Measurements from ENCODE around the gene PKDCC. TPM values are rescaled to one million over a fixed set of nuclear protein-coding genes. Genes with fewer than 3 reads are reported as not detected.
"Not testable (repeated sequence)": the region's sequence is repeated elsewhere in the genome, so short reads cannot be mapped to it uniquely, and the experiment has no call there.

PKDCC gene
- total and polyA plus RNA-seq, 4 donors, result 73.6 to 131 (median 103) TPM

GRCh38 chr2:42082016-42082415, 34.2 kb downstream of the PKDCC start:
- 94 to 98% methylated on average over 2 of the region's 2 CpGs for WGBS, 2 donors
- H3K4me3 ChIP-seq, result no peak overlapping the region
- H3K27ac ChIP-seq (ENCODE audit: low read depth in 1 of 2, low read length in 1 of 2), result no peak overlapping the region
- no peak overlapping the region for H3K9ac ChIP-seq (ENCODE audit: insufficient read depth in 1 of 2, low read length in 2 of 2)
- ATAC-seq (ENCODE audit: insufficient read depth, low FRiP score) (no peak), DNase-seq (no peak)
- H3K36me3 ChIP-seq (ENCODE audit: control insufficient read depth in 4 of 4, insufficient read depth in 4 of 4, low read length in 4 of 4), result no peaks in the 10 kb centered on the region
- no peaks in the 10 kb centered on the region for H3K9me3 ChIP-seq (ENCODE audit: control insufficient read depth in 4 of 4, insufficient read depth in 3 of 4, low read length in 3 of 4)
- TF ChIP-seq CTCF (IDR thresholded peaks at IDR 0.05; ENCODE audit: control extremely low read depth, extremely low read depth), result no peak
- H3K27me3 ChIP-seq (ENCODE audit: control insufficient read depth in 3 of 3, insufficient read depth in 3 of 3, low read length in 2 of 3), result no peaks in the 10 kb centered on the region
- H3K4me1 ChIP-seq (ENCODE audit: control insufficient read depth in 5 of 5, insufficient read depth in 5 of 5, low read length in 5 of 5), result peaks cover 0 to 12% (median 4%) of the 10 kb centered on the region in 5 donors

DNA sequence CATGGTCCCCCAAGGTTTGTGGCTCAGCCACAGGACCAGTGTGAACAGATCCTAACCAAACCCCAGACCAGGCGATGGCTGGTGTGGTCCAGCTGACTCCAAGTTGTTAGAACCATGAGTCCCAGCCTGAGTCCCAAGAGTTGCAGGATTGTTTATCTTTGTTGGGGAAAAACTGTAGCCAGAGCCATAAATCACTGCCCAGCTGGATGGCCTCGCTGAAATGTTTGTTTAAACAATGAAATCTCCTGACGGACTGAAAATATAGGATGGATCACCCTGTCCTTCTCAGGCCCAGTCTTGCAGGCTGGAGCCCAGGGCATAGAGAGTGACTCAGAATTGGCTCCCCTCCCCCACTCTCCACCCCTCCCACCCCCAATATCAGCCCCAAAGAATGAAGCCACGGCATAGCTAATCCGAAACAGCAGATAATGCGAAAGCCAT, 36.4 kb downstream of the PKDCC start:
- WGBS, 2 donors, result 56 to 69% methylated on average over 6 of the region's 6 CpGs

GRCh38 chr2:42085070-42085469, 37.2 kb downstream of the PKDCC start:
- H3K27me3 ChIP-seq (ENCODE audit: control insufficient read depth in 3 of 3, insufficient read depth in 3 of 3, low read length in 2 of 3); ATAC-seq (ENCODE audit: insufficient read depth, low FRiP score); H3K27ac ChIP-seq (ENCODE audit: low read depth in 1 of 2, low read length in 1 of 2); H3K9ac ChIP-seq (ENCODE audit: insufficient read depth in 1 of 2, low read length in 2 of 2); H3K4me3 ChIP-seq; H3K9me3 ChIP-seq (ENCODE audit: control insufficient read depth in 4 of 4, insufficient read depth in 3 of 4, low read length in 3 of 4); H3K36me3 ChIP-seq (ENCODE audit: control insufficient read depth in 4 of 4, insufficient read depth in 4 of 4, low read length in 4 of 4); DNase-seq: not testable (repeated sequence)
- peaks cover 0 to 12% (median 4%) of the 10 kb centered on the region in 5 donors for H3K4me1 ChIP-seq (ENCODE audit: control insufficient read depth in 5 of 5, insufficient read depth in 5 of 5, low read length in 5 of 5)
- WGBS, 2 donors, result 74 to 82% methylated on average over 4 of the region's 4 CpGs

More for the DNA sequence above, 36.4 kb downstream of the PKDCC start:
- H3K4me3 ChIP-seq, result no peak overlapping the region
- peak; percentile 77 to 89 (median 86) for DNase-seq
- peaks cover 0 to 12% (median 4%) of the 10 kb centered on the region in 5 donors for H3K4me1 ChIP-seq (ENCODE audit: control insufficient read depth in 5 of 5, insufficient read depth in 5 of 5, low read length in 5 of 5)
- no peak overlapping the region for H3K27ac ChIP-seq (ENCODE audit: low read depth in 1 of 2, low read length in 1 of 2)
- no peaks in the 10 kb centered on the region for H3K27me3 ChIP-seq (ENCODE audit: control insufficient read depth in 3 of 3, insufficient read depth in 3 of 3, low read length in 2 of 3)
- H3K9ac ChIP-seq (ENCODE audit: insufficient read depth in 1 of 2, low read length in 2 of 2), result no peak overlapping the region
- H3K36me3 ChIP-seq (ENCODE audit: control insufficient read depth in 4 of 4, insufficient read depth in 4 of 4, low read length in 4 of 4), result no peaks in the 10 kb centered on the region
- ATAC-seq (ENCODE audit: insufficient read depth, low FRiP score), result no peak
- H3K9me3 ChIP-seq (ENCODE audit: control insufficient read depth in 4 of 4, insufficient read depth in 3 of 4, low read length in 3 of 4), result no peaks in the 10 kb centered on the region
- no peak for TF ChIP-seq CTCF (IDR thresholded peaks at IDR 0.05; ENCODE audit: control extremely low read depth, extremely low read depth)

GRCh38 chr2:42085706-42086487, 38.1 kb downstream of the PKDCC start:
- Histone ChIP-seq H3K27me3 (ENCODE audit: control insufficient read depth in 3 of 3, insufficient read depth in 3 of 3, low read length in 2 of 3) (no peaks in the 10 kb centered on the region), H3K27ac (ENCODE audit: low read depth in 1 of 2, low read length in 1 of 2) (no peak overlapping the region), H3K4me3 (no peak overlapping the region), H3K9ac (ENCODE audit: insufficient read depth in 1 of 2, low read length in 2 of 2) (no peak overlapping the region), H3K9me3 (ENCODE audit: control insufficient read depth in 4 of 4, insufficient read depth in 3 of 4, low read length in 3 of 4) (no peaks in the 10 kb centered on the region), H3K36me3 (ENCODE audit: control insufficient read depth in 4 of 4, insufficient read depth in 4 of 4, low read length in 4 of 4) (no peaks in the 10 kb centered on the region), H3K4me1 (ENCODE audit: control insufficient read depth in 5 of 5, insufficient read depth in 5 of 5, low read length in 5 of 5) (peaks cover 0 to 12% (median 4%) of the 10 kb centered on the region in 5 donors)
- 65 to 69% methylated on average over 8 of the region's 8 CpGs for WGBS, 2 donors
- TF ChIP-seq CTCF (IDR thresholded peaks at IDR 0.05; ENCODE audit: control extremely low read depth, extremely low read depth), result no peak
- ATAC-seq (ENCODE audit: insufficient read depth, low FRiP score), result no peak
- DNase-seq, result no peak
